Upper lobe of left lung (tissue), 4 donors: ENCODE measurements around the gene SIGLEC9.

Experiments used
- EP300 ChIP-seq, 4 donors: sonication (generic); formaldehyde crosslinking; IDR thresholded peaks; one replicate each; pipeline ENCODE4 v1.5.1; 2017; ENCODE audit warnings: antibody characterized with exemption in 4 of 4, control low read depth in 2 of 4
- TF ChIP-seq, protein P1 (sequence below), 6 experiments: fragments of 450-650 bp in 4 of 6; fragments of 200-600 bp in 2 of 6; sonication (generic) in 2 of 6; IDR thresholded peaks; one replicate each; pipeline ENCODE4 v1.5.1; 2016 to 2019; ENCODE audit warnings: antibody characterized with exemption in 6 of 6

DNA sequence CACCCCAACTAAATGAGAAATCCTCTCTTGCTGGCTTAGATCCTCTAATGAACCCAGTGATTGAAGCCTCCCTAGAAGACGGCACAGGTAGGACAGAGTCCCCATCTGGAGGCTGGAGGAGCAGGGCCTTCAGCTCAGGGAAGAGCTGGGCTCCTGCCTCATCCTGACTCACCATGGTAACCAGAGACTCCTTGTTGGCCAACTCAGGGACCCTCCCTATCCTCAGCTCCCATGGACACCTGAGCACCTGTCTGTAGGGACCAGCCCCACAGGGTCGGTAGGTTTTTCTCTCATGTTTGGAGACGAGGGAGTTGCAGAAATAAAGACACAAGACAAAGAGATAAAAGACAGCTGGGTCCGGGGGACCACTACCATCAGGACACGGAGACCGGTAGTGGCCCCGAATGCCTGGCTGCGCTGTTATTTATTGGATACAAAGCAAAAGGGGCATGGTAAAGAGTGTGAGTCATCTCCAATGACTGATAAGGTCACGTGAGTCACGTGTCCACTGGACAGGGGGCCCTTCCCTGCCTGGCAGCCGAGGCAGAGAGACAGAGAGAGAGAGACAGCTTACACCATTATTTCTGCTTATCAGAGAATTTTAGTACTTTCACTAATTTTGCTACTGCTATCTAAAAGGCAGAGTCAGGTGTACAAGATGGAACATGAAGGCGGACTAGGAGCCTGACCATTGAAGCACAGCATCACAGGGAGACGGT, 44.0 kb downstream of the SIGLEC9 start:
- TF ChIP-seq EP300 (IDR thresholded peaks at IDR 0.05) = no peak
- TF ChIP-seq, protein P1, sequence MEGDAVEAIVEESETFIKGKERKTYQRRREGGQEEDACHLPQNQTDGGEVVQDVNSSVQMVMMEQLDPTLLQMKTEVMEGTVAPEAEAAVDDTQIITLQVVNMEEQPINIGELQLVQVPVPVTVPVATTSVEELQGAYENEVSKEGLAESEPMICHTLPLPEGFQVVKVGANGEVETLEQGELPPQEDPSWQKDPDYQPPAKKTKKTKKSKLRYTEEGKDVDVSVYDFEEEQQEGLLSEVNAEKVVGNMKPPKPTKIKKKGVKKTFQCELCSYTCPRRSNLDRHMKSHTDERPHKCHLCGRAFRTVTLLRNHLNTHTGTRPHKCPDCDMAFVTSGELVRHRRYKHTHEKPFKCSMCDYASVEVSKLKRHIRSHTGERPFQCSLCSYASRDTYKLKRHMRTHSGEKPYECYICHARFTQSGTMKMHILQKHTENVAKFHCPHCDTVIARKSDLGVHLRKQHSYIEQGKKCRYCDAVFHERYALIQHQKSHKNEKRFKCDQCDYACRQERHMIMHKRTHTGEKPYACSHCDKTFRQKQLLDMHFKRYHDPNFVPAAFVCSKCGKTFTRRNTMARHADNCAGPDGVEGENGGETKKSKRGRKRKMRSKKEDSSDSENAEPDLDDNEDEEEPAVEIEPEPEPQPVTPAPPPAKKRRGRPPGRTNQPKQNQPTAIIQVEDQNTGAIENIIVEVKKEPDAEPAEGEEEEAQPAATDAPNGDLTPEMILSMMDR (IDR thresholded peaks at IDR 0.05) = no peak
